Mesothelial cell of epicardium (in vitro differentiated cells): ENCODE measurements around the gene DIS3L2. TPM values are rescaled to one million over a fixed set of nuclear protein-coding genes. Genes with fewer than 3 reads are reported as not detected.

Experiments used
- DNase-seq, 2 experiments: peaks; one replicate each; pipeline ENCODE4 v3.0.0; 2021; ENCODE audit warnings: low spot score in 2 of 2; ENCODE audit not compliant: unreplicated experiment in 2 of 2
- H3K27ac Mint-ChIP-seq: 2 replicates; pipeline ENCODE4 v1.8.0; 2021; ENCODE audit warnings: mixed read lengths
- H3K27me3 Mint-ChIP-seq: 2 replicates; pipeline ENCODE4 v1.8.0; 2021; ENCODE audit warnings: low read depth, mixed read lengths
- H3K36me3 Mint-ChIP-seq: 2 replicates; pipeline ENCODE4 v1.8.0; 2021; ENCODE audit warnings: mixed read lengths
- H3K4me1 Mint-ChIP-seq: 2 replicates; pipeline ENCODE4 v1.8.0; 2021; ENCODE audit warnings: mixed read lengths
- H3K4me3 Mint-ChIP-seq: 2 replicates; pipeline ENCODE4 v1.8.0; 2021; ENCODE audit warnings: mild to moderate bottlenecking, moderate library complexity, mixed read lengths
- H3K9me3 Mint-ChIP-seq: 2 replicates; pipeline ENCODE4 v1.8.0; 2021; ENCODE audit warnings: mixed read lengths
- total RNA-seq: library from RNA; stranded (reverse); gene quantifications from 3 replicates; pipeline ENCODE4 v1.2.1, GENCODE V29; 2021
- TF ChIP-seq, protein P1 (sequence below): fragments of 200-600 bp; sonication (generic); IDR thresholded peaks from one replicate; pipeline ENCODE4 v1.5.0; 2021; ENCODE audit warnings: antibody characterized with exemption; ENCODE audit not compliant: unreplicated experiment

Gene DIS3L2
- total RNA-seq, 1 donor from 2014 or later, result 74.4 TPM

DNA sequence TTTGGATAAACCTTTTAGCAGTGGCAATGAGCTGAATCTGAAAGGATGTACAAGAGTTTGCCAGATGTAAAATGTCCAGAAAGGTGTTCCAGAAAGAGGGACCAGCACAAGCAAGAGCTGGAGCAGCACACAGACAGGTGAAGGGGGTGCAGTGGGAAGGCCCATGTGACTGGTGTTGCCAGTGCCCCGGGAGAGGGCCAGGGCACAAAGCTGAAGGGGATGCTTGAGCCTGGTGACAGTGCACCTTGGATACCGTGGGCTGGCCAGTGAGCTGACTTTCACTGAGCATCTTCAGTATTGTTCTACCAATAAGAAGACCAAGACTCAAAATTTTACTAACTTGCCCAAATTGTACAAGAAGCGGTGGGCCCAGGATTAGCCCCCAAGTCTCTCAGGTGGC, 284.7 kb downstream of the DIS3L2 start:
- DNase-seq, result no peak
- H3K27ac Mint-ChIP-seq, result no peak overlapping the region

DNA sequence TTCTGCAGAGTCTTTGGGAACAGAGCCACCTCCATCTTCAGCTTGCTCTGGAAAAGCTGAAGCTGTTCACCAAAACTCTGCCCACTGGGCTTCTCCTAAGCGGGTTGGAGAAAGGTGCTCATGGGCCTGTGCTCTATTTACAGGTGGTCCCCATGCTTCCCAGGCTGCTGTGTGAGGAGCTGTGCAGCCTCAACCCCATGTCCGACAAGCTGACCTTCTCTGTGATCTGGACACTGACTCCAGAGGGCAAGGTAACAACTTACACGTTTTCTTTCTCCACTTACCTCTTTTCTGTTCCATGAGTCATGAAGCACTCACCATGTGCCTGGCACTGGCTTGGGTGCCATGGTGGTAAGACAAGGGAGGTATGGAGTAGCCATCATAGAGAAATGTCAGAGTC, 287.6 kb downstream of the DIS3L2 start:
- H3K4me1 Mint-ChIP-seq, result no peaks in the 10 kb centered on the region
- no peaks in the 10 kb centered on the region for H3K27me3 Mint-ChIP-seq
- no peak overlapping the region for H3K4me3 Mint-ChIP-seq
- no peak overlapping the region for H3K27ac Mint-ChIP-seq
- peaks cover 12% of the 10 kb centered on the region for H3K36me3 Mint-ChIP-seq
- no peaks in the 10 kb centered on the region for H3K9me3 Mint-ChIP-seq
- no peak for DNase-seq
- TF ChIP-seq, protein P1, sequence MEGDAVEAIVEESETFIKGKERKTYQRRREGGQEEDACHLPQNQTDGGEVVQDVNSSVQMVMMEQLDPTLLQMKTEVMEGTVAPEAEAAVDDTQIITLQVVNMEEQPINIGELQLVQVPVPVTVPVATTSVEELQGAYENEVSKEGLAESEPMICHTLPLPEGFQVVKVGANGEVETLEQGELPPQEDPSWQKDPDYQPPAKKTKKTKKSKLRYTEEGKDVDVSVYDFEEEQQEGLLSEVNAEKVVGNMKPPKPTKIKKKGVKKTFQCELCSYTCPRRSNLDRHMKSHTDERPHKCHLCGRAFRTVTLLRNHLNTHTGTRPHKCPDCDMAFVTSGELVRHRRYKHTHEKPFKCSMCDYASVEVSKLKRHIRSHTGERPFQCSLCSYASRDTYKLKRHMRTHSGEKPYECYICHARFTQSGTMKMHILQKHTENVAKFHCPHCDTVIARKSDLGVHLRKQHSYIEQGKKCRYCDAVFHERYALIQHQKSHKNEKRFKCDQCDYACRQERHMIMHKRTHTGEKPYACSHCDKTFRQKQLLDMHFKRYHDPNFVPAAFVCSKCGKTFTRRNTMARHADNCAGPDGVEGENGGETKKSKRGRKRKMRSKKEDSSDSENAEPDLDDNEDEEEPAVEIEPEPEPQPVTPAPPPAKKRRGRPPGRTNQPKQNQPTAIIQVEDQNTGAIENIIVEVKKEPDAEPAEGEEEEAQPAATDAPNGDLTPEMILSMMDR, result no peak

More for the DNA sequence above, 284.7 kb downstream of the DIS3L2 start:
- H3K9me3 Mint-ChIP-seq, result no peaks in the 10 kb centered on the region
- H3K27me3 Mint-ChIP-seq, result no peaks in the 10 kb centered on the region
- TF ChIP-seq, protein P1, result no peak
- no peaks in the 10 kb centered on the region for H3K4me1 Mint-ChIP-seq
- H3K4me3 Mint-ChIP-seq, result no peak overlapping the region
- H3K36me3 Mint-ChIP-seq, result peaks cover 4% of the 10 kb centered on the region

DNA sequence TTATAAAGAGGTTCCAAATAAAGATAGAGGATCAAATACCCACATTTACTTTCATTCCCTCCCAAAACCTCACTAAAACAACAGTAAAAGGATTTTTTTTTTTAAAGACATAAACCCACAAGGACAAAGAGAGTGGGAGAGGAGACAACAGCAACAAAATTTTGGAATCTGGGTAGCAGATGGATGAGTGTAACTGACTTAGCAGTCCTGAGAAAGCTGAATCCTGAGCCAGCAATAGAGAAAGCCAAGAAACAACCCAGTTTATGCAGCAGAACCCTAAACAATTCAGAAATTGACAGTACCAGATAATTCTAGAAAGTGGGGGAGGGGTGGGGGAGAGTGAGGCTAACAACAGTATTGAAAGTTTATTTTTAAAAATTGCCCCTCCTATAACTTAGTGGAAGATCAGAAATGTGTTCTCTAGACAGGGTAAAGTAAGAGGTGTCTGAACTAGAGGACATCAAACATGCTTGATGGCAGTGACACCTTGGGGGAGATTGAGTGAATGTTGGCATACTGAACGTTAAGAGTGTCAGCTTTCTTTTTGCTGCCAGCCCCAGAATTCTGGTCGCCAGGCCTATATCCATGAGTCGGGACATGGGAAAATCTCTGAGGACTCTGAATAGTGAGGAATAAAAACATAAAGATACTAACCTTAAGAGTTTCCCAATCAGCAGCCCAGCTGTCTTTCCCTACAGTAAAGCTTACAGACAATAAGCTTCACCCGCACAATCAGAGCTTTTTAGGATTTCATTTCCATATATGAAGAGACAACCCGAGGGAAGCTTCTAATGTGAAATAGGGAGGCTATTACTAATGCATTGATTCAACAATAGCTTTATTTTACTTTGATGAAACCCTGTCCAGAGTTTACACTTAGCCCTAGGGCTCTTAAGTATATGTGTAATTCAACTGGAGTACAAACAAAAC, 289.0 kb downstream of the DIS3L2 start:
- TF ChIP-seq, protein P1, result no peak
- no peak for DNase-seq
- Mint-ChIP-seq H3K27me3 (no peaks in the 10 kb centered on the region), H3K27ac (no peak overlapping the region), H3K9me3 (no peaks in the 10 kb centered on the region), H3K4me3 (no peak overlapping the region), H3K36me3 (peaks cover 12% of the 10 kb centered on the region), H3K4me1 (no peaks in the 10 kb centered on the region)

DNA sequence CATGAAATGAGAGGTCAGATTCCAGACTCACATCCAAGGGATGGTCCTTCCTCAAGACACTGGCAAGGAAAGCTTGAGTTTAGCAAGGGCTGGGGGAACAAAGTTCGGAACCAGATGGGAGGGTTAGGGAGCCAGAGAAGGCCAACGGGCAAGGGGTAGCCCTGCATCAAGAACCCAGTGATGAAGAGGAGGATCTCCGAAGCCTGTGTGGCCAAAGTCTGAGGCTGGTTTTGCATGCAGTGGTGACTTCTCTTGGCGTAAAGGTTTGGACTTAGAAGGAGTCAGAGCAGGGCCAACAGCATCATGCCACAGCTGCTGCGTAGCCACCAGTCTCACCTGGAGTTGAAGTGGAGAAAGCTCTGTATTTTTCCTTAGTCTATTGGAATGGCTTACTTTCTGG, 293.5 kb downstream of the DIS3L2 start:
- no peaks in the 10 kb centered on the region for H3K27me3 Mint-ChIP-seq
- peaks cover 22% of the 10 kb centered on the region for H3K36me3 Mint-ChIP-seq
- H3K27ac Mint-ChIP-seq, result no peak overlapping the region
- TF ChIP-seq, protein P1, result no peak
- H3K9me3 Mint-ChIP-seq, result no peaks in the 10 kb centered on the region
- no peak for DNase-seq
- no peak overlapping the region for H3K4me3 Mint-ChIP-seq
- peaks cover 3% of the 10 kb centered on the region for H3K4me1 Mint-ChIP-seq

DNA sequence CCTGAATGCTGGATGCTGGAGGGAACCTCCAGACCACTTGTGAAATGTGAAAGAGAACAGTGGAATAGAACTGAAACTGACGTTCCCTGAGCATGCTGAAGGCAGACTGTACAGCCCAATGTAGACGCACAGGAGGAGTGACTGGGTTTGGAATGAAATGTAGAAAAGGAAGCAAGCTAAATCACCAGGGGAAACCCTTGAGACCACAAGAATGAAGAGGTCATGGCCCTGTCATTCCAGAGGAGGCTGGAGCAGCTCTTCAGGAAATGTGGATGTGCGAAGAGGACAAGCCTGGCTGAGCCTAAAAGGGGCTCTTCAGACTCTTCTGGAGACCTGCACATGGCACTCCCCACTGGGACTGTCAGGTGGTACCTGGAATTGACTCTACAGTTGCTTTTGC, 298.6 kb downstream of the DIS3L2 start:
- Mint-ChIP-seq H3K36me3 (peaks cover 41% of the 10 kb centered on the region), H3K27me3 (no peaks in the 10 kb centered on the region), H3K9me3 (no peaks in the 10 kb centered on the region), H3K27ac (no peak overlapping the region), H3K4me1 (peaks cover 6% of the 10 kb centered on the region), H3K4me3 (no peak overlapping the region)
- no peak for DNase-seq
- TF ChIP-seq, protein P1, result no peak
